Prostate gland (tissue), 2 donors: ENCODE measurements around the gene KCTD1.

Experiments
- POLR2A ChIP-seq: fragments of 450-650 bp; IDR thresholded peaks from one replicate; pipeline ENCODE4 v1.6.1; 2016; ENCODE audit warnings: antibody characterized with exemption, mild to moderate bottlenecking
- POLR2AphosphoS5 ChIP-seq: sonication (generic); formaldehyde crosslinking; IDR thresholded peaks from one replicate; pipeline ENCODE4 v1.6.1; 2017; ENCODE audit warnings: antibody characterized with exemption
- TF ChIP-seq, protein P1 (sequence below), 4 experiments: fragments of 200-600 bp in 2 of 4; fragments of 450-650 bp in 2 of 4; sonication (generic) in 2 of 4; IDR thresholded peaks; 1 replicate in 3 of 4; 2 replicates in 1 of 4; pipeline ENCODE4 v1.5.1; 2016 to 2019; ENCODE audit warnings: antibody characterized with exemption in 4 of 4, mild to moderate bottlenecking in 2 of 4, moderate library complexity in 2 of 4

DNA sequence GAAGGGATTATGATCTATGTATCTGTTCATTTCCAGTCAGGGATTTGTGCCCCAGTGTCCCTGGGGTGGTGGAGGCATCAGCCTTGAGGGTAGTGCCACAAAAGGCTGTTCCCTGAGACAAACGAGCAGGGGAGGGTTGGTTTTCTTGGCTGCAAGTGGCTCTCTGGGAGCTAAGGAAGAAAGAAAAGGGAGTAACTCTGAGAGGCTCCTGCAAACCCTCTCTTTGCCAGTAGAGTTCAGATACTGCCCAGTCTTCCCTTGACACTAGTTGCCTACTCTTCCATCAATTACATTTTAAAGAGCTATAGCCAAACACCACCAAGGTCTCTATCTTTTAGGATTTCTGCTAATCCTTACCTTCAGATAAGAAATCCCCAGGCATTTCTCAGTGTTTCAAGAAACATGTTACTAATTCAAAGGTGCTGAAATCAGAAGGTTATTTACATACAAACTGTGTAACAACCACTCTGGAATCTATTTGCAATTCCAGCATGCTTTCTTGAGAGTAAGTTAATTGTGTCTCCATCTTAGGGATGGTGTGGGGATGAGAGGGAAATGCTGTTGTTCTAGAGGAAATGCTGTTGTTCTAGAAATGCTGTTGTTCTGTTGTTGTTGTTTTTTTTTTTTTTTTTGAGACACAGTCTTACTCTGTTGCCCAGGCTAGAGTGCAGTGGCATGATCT, 18.7 kb upstream of the KCTD1 start:
- TF ChIP-seq, protein P1, sequence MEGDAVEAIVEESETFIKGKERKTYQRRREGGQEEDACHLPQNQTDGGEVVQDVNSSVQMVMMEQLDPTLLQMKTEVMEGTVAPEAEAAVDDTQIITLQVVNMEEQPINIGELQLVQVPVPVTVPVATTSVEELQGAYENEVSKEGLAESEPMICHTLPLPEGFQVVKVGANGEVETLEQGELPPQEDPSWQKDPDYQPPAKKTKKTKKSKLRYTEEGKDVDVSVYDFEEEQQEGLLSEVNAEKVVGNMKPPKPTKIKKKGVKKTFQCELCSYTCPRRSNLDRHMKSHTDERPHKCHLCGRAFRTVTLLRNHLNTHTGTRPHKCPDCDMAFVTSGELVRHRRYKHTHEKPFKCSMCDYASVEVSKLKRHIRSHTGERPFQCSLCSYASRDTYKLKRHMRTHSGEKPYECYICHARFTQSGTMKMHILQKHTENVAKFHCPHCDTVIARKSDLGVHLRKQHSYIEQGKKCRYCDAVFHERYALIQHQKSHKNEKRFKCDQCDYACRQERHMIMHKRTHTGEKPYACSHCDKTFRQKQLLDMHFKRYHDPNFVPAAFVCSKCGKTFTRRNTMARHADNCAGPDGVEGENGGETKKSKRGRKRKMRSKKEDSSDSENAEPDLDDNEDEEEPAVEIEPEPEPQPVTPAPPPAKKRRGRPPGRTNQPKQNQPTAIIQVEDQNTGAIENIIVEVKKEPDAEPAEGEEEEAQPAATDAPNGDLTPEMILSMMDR (IDR thresholded peaks at IDR 0.05), result no peak
- TF ChIP-seq POLR2AphosphoS5, result no peak
- TF ChIP-seq POLR2A, result no peak
